Endothelial cell of umbilical vein (primary cell): ENCODE measurements around the gene IFI27. TPM values are rescaled to one million over a fixed set of nuclear protein-coding genes. Genes with fewer than 3 reads are reported as not detected.

ENCODE experiments used
- BruUV-seq: library from RNA; stranded (reverse); fragments of 400-500 nt; replicated peaks from 2 replicates; lab custom pipeline; 2021; lab: Mats Ljungman, UMichigan
- CTCF ChIA-PET: fragments of 300-600, 350-600 bp; sonication (Branson Sonifier 250); formaldehyde crosslinking; loops from one replicate; lab custom pipeline; 2021; ENCODE audit warnings: antibody characterized with exemption, inconsistent platforms; lab: Charles Lee
- POLR2A ChIA-PET: fragments of 300-600, 350-600 bp; sonication (Branson Sonifier 250); formaldehyde crosslinking; loops from one replicate; lab custom pipeline; 2021; ENCODE audit warnings: antibody characterized with exemption, inconsistent platforms; lab: Charles Lee
- DNase-seq: peaks from one replicate; pipeline ENCODE4 v3.0.0-alpha.2; 2011; ENCODE audit warnings: low read depth, low spot score
- FAIRE-seq: peaks from 2 replicates; lab custom pipeline; 2011; peaks lifted over from hg19 to GRCh38; lab: Jason Lieb, UNC
- H2AFZ ChIP-seq: 2 replicates; pipeline ENCODE4 v1.6.0; 2012; ENCODE audit warnings: low read depth, low read length, control low read depth, inconsistent platforms
- H3K27ac ChIP-seq: 2 replicates; pipeline ENCODE4 v1.5.1; 2011; ENCODE audit warnings: low read depth, mild to moderate bottlenecking, control low read depth, low read length, moderate library complexity; ENCODE audit not compliant: insufficient read depth
- H3K27me3 ChIP-seq, 2 experiments: 2 replicates each; pipeline versions ENCODE4 v1.6.0 to v1.6.1; 2011; ENCODE audit warnings: low read length in 2 of 2, mixed read lengths in 1 of 2; ENCODE audit not compliant: control insufficient read depth in 2 of 2, insufficient read depth in 2 of 2
- H3K36me3 ChIP-seq, 2 experiments: 2 replicates in 1 of 2; 3 replicates in 1 of 2; pipeline ENCODE4 v1.5.1; 2011; ENCODE audit warnings: low read length in 2 of 2, mild to moderate bottlenecking in 1 of 2, moderate library complexity in 1 of 2; ENCODE audit not compliant: control insufficient read depth in 2 of 2, insufficient read depth in 2 of 2; ENCODE audit errors: extremely low read depth in 1 of 2
- H3K4me1 ChIP-seq: 3 replicates; pipeline ENCODE4 v1.5.1; 2011; ENCODE audit warnings: mild to moderate bottlenecking, low read length; ENCODE audit not compliant: control insufficient read depth, insufficient read depth; ENCODE audit errors: extremely low read depth
- H3K4me2 ChIP-seq: 2 replicates; pipeline ENCODE4 v1.6.1; 2011; ENCODE audit warnings: low read length, control low read depth, mixed read lengths; ENCODE audit not compliant: insufficient read depth
- H3K4me3 ChIP-seq, 3 experiments: fragments of 200-600 bp in 1 of 3; sonication (generic), shearing (Covaris generic) in 1 of 3; replicated peaks in 1 of 3; 2 replicates each; pipeline ENCODE4 v1.5.1; 2011 to 2016; ENCODE audit warnings: control low read depth in 3 of 3, low read length in 3 of 3, mild to moderate bottlenecking in 2 of 3, inconsistent platforms in 1 of 3, low read depth in 1 of 3, moderate library complexity in 1 of 3; ENCODE audit not compliant: insufficient read depth in 1 of 3
- H3K79me2 ChIP-seq: 2 replicates; pipeline ENCODE4 v1.6.0; 2012; ENCODE audit warnings: low read length, inconsistent platforms; ENCODE audit not compliant: control insufficient read depth, insufficient read depth
- H3K9ac ChIP-seq: replicated peaks from 2 replicates; pipeline ENCODE3; 2011; ENCODE audit warnings: low read length, control low read depth; ENCODE audit not compliant: insufficient read depth; ENCODE audit errors: extremely low read depth
- H3K9me1 ChIP-seq: replicated peaks from 3 replicates; pipeline ENCODE4 v1.6.0; 2011; ENCODE audit warnings: mild to moderate bottlenecking, low read length; ENCODE audit not compliant: control insufficient read depth, insufficient read depth; ENCODE audit errors: extremely low read depth
- H3K9me3 ChIP-seq: replicated peaks from 2 replicates; pipeline ENCODE4 v1.5.1; 2012; ENCODE audit warnings: low read length, inconsistent platforms; ENCODE audit not compliant: control insufficient read depth, insufficient read depth
- H4K20me1 ChIP-seq: replicated peaks from 2 replicates; pipeline ENCODE3; 2011; ENCODE audit warnings: mild to moderate bottlenecking, low read length; ENCODE audit not compliant: control insufficient read depth, insufficient read depth; ENCODE audit errors: extremely low read depth
- CTCF ChIP-seq, 2 donors: IDR thresholded peaks; 1 replicate in 1 of 2; 2 replicates in 1 of 2; pipeline ENCODE4 v1.5.1; 2011; ENCODE audit warnings: low read length in 2 of 2, mild to moderate bottlenecking in 2 of 2, moderate library complexity in 2 of 2, control low read depth in 1 of 2, inconsistent platforms in 1 of 2, low read depth in 1 of 2; ENCODE audit not compliant: insufficient read depth in 1 of 2; ENCODE audit errors: extremely low read depth in 1 of 2
- EZH2 ChIP-seq: IDR thresholded peaks from 2 replicates; pipeline ENCODE4 v1.6.1; 2012; ENCODE audit warnings: borderline replicate concordance, low read depth, mild to moderate bottlenecking, moderate library complexity, low read length, inconsistent platforms; ENCODE audit not compliant: severe bottlenecking
- FOS ChIP-seq: IDR thresholded peaks from 2 replicates; pipeline ENCODE4 v1.6.1; 2011; ENCODE audit warnings: mild to moderate bottlenecking, low read length, moderate library complexity, borderline replicate concordance; ENCODE audit not compliant: insufficient read depth
- GATA2 ChIP-seq: IDR thresholded peaks from 2 replicates; pipeline ENCODE4 v1.7.0; 2011; ENCODE audit warnings: low read depth, mild to moderate bottlenecking, moderate library complexity, mixed read lengths, low read length; ENCODE audit not compliant: insufficient read length, insufficient read depth
- JUN ChIP-seq: IDR thresholded peaks from 2 replicates; pipeline ENCODE4 v1.6.1; 2011; ENCODE audit warnings: borderline replicate concordance, low read depth; ENCODE audit not compliant: insufficient read length, insufficient read depth
- MAX ChIP-seq: IDR thresholded peaks from 2 replicates; pipeline ENCODE4 v1.6.1; 2011; ENCODE audit not compliant: insufficient read depth, insufficient read length
- MYC ChIP-seq: IDR thresholded peaks from one replicate; pipeline ENCODE4 v1.6.1; 2011; ENCODE audit warnings: mild to moderate bottlenecking, low read depth, low read length
- POLR2A ChIP-seq: IDR thresholded peaks from 2 replicates; pipeline ENCODE4 v1.6.1; 2012; ENCODE audit warnings: low read depth, mild to moderate bottlenecking, control low read depth, low read length
- POLR2AphosphoS5 ChIP-seq: IDR thresholded peaks from 2 replicates; pipeline ENCODE4 v1.6.1; 2012; ENCODE audit warnings: low read depth, mild to moderate bottlenecking, control low read depth, low read length, moderate library complexity; ENCODE audit not compliant: insufficient read depth
- dilution Hi-C: fragments of 300-500 bp; cut with MboI; formaldehyde crosslinking; loops from one replicate; pipeline ENCODE4 v1.15.0; 2019; ENCODE audit warnings: low sequenced_read_pairs; ENCODE audit not compliant: extremely low pct_ligation_motif_present
- intact Hi-C: fragments of 100-400 bp; cut with micrococcal nuclease; formaldehyde crosslinking; loops from one replicate; pipeline ENCODE4 v1.10.0; 2022
- polyA plus RNA-seq, 4 experiments: library from polyadenylated mRNA; depleted of rRNA in 3 of 4; stranded (reverse) in 3 of 4; unstranded in 1 of 4; fragments of >200 nt; gene quantifications; 2 replicates each; pipeline versions ENCODE4 v1.2.1 to v1.2.3, GENCODE V29; 2011 to 2012; ENCODE audit warnings: missing spikeins in 1 of 4
- total RNA-seq: library from RNA; stranded (reverse); gene quantifications from 2 replicates; pipeline ENCODE4 v1.2.3, GENCODE V29; 2021

Gene IFI27
- total and polyA plus RNA-seq, 2 donors (not counting 3 experiments of a cell fraction or from before 2014, with no cell fraction given): 126 to 1,265 TPM

GRCh38 chr14:94099006-94099405 lies 11.5 kb upstream of the IFI27 start:
- dilution Hi-C loops (no loop called here), intact Hi-C loops (no loop called here)
- TF ChIP-seq EZH2 (no peak), MAX (no peak), GATA2 (no peak), FOS (no peak), POLR2AphosphoS5 (no peak), MYC (no peak), JUN (no peak), POLR2A (no peak), CTCF (IDR thresholded peaks at IDR 0.05; ENCODE audit: extremely low read depth in 1 of 2, insufficient read depth in 1 of 2, low read depth in 1 of 2, low read length in 2 of 2) (no peak)
- ChIA-PET POLR2A (no interaction called here), CTCF (interaction anchor here (2.7 kb wide), 1 partner anchor 38 kb away, joined by 10 read pairs; no protein-coding TSS in a partner anchor)
- no peak overlapping the region for H3K4me2 ChIP-seq
- H3K9me3 ChIP-seq: no peaks in the 10 kb centered on the region
- no peaks in the 10 kb centered on the region for H4K20me1 ChIP-seq
- no peaks in the 10 kb centered on the region for H3K79me2 ChIP-seq
- no peak for FAIRE-seq
- H3K9ac ChIP-seq: no peak overlapping the region
- H3K36me3 ChIP-seq: no peaks in the 10 kb centered on the region
- H3K27me3 ChIP-seq: no peaks in the 10 kb centered on the region
- H2AFZ ChIP-seq: no peak overlapping the region
- H3K27ac ChIP-seq: no peak overlapping the region
- H3K4me3 ChIP-seq: no peak overlapping the region
- BruUV-seq: no TSS peak
- no peak for DNase-seq
- no peaks in the 10 kb centered on the region for H3K9me1 ChIP-seq
- H3K4me1 ChIP-seq: no peaks in the 10 kb centered on the region
